ENCODE measurements around the gene HLA-DRB5.
"Not testable (repeated sequence)": the region's sequence is repeated elsewhere in the genome, so short reads cannot be mapped to it uniquely, and the experiment has no call there.

HLA-DRB5 gene

DNA sequence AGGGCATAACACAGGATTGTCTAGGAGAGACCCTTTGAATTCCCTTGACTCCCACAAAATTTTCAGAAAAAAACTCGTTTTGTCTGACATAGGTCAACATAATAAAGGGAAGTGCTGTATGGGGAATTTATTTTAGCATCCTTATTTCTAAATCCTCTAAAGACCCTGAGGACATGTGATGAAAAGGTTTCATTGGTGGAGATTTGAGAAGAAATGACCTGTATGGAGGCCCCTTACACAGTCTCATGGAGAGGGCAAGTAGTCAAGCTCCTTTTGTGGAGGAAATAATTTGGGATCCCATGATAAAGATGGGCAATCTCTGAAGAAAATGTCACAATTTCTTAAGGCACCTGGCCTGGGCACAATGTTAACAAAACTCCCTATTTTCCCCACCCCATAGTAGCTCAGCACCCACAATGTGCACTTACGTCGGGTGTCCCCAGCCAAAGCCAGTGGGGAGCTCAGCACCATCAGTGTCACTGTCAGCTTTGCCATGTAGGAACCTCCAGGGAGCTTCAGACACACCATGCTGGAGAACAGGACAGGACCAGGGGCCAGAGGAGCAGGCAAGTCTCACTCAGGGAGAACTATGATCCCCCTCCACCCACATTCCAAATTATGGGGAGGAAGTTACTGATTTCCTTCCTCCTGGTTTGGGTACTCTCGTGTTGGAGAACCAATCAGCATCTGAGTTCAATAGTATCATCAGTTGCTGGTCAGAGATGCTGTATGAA, at the start of gene HLA-DRB5:
TSS of gene HLA-DRB5 (minus strand) at position 591 of the 734 bp plus-strand sequence. CDS start at position 528, 63 bp downstream.
- DNase-seq = no peak

DNA sequence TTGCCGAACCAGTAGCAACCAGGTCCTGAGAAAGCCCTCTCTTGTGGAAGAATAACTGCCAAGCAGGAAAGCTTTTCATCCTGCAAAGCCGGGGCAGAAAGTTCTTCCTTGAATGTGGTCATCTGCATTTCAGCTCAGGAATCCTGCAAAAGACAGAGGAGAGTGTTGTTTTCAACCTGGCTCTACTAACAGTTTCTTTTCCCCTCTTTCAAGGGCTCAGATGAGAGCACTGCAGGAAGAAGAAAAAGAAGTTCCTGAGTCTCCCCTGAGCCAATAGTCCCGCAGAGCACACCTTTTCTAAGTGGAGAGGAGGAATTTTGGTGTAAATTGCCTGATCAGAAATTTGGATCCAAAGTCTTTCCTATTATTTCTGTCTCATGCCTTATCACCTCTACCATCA, 48.9 kb upstream of the HLA-DRB5 start:
- DNase-seq = no peak

DNA sequence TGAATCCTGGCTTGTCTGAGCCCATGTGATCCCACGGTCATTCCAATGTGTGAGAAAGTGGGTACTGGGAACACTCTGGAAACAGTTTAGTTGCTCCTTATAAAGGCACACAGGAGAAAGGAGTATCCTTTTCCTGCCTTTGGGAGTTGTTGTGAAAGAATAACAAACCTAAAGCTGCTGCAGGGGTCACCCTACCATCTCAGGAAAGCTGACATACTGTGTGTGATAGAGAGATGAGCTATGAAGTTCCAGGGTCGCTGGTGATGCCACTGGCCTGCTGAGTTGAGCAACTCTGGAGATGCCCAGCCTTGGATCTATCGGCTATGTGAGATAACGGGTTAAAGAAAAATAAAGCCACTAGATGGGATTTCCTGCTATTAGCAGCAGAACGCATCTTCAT, 47.4 kb upstream of the HLA-DRB5 start:
- DNase-seq = not testable (repeated sequence)

DNA sequence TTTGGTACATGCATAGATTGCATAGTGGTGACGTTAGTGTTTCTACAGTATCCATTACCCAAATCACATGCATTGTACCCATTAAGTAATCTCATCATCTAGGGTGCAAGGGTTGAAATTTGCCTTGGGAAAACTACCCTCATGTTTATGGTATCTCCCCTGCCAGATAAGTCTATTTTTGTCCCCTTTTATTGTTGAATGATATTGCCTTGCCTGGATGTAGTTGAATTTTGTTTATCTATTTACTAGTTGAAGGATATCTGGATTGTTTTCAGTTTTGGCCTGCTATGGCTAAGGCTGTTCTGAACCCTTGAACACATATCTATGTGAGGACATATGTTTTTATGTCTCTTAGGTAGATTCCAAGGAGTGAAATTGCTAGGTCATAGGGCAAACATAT, 46.2 kb upstream of the HLA-DRB5 start:
- no peak for DNase-seq

DNA sequence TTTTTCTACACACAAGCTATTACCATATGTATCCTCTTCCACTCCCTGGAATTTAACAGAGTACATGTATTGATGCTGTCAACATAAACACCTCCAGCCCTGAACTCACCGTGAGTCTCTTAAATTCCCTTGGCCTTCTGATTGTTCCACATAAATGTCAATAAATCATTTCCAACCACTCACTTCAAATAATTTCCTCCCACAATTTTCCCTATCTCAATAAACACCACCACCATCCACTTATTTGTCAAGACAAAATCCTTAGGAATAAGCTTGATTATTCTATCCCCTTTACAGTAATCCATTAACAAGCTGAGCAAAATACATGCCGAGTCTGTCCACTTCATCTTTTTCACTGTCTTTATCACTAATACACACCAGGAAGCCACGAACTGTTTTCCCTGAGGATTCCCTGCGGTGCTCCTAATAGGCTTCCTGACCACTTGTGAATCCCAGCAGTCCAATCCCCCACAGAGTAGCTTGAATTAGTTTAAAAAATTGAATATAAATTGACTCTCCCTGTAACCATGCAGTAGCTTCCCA, 40.3 kb upstream of the HLA-DRB5 start:
- DNase-seq = no peak

DNA sequence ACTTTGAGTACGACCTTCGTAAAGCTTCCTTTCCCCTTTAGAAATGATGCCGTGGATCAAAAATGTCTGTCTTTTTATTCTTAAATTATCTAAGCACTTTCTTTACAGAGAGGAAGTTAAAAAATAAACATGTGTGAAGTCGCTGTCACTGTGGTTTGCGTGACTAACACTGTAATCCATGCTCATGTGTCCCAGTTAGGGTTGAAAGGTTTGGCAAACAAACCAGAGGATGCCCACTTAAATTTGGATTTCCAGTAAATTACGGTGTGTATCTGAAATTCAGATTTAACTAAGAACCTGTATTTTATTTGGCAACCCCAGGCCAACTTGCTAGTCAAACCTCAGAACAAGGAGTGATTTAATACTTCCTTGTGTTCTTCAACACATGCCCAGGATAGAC, 38.5 kb upstream of the HLA-DRB5 start:
- DNase-seq = no peak

DNA sequence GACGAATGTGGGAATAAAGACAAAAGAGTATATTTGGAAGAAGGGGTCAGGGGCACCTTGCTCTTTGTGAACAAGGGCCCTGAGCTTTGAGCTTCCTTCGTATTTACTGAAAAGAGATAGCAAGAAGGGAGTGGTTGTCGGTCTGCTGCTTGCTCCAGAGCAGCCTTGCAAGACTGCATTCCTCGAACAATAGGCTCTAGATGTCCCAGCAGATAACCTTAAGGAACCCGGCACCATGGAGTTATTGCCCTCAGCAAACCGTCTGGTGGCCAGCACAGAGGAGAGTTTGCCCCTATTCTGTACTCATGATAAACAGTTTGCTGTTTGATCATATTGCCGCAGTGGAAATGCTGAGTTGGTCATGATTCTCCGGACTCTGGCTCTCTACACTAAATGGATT, 36.9 kb upstream of the HLA-DRB5 start:
- DNase-seq = no peak

DNA sequence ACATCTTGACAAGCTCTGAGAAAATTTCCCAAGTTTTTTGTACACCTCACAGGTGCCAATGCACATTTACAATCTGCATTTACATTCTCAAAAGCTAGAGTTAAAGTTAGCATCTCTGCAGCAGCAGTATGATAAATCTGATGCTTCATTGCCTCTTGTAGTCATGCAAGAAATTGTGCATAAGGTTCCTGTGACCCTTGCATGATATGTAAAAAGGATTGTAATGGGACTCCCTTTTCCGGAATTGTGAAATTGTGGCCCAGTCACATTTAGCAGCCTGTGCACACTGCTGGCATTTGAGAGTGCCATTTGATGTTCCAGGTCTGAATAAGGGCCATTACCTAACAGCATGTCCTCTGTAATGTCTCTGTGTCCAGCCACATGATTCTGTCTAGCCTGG, 35.4 kb upstream of the HLA-DRB5 start:
- no peak for DNase-seq

DNA sequence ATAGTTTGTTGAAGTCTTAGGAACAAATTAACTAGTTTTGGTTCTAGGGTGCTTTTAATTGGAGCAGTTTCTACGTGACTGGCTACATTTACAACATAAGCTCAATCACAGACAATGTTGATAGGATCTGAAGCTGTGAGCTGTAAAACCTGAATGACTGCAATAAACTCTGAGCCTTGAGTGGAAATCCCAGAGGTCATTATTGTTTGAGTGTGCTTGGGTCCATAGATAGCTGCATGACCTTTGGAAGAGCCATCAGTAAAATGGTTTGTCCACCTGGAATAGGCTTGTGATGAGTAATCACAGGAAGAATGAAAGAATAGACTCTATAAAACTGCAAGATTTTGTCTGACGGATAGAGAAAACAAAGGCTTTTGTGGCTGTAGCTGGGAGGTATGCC, 32.9 kb upstream of the HLA-DRB5 start:
- no peak for DNase-seq

DNA sequence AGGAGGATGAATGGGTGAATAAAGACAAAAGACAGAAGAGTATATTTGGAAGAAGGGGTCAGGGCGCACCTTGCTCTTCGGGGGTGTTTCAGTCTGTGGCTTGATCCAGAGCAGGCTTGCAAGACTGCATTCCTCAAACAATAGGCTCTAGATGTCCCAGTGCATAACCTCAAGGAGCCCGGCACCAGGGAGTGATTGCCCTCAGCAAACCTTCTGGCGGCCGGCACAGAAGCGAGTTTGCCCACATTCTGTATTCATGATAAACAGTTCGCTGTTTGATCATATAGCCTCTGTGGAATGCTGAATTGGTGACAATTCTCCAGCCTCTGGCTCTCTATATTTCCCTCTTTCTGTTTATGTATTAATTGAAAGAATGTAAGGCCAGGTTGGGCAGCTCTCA, 29.7 kb upstream of the HLA-DRB5 start:
- DNase-seq = no peak

DNA sequence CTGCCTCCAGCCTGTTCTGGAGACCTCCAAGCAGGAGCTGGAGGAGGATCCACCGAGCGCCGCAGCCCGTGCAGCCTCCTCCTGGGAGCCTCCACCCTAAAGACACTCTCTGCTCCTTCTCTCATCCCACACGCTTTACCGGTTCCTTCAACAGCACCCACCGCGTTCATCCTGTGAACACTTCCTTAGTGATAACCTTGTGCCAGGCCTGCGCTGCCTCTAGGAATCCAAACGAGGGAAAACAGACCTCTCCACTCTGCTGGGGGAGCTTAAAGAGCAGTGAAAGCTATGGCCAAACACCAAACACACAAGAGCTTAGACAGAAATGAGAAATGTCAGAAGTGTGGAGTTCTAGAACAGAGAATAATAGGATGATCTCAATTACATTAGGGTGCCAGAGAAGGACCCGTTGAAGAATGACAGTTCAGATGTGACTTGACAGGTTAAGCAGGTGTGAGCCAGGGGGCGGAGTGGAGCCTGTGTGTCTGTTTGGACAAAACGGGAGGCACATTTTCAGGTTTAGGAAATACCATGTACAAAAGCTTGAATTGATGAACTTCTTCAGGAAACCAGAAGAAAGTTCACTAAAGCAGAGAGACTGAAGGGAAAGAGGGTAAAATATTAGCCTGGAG, 28.5 kb upstream of the HLA-DRB5 start:
- no peak for DNase-seq

DNA sequence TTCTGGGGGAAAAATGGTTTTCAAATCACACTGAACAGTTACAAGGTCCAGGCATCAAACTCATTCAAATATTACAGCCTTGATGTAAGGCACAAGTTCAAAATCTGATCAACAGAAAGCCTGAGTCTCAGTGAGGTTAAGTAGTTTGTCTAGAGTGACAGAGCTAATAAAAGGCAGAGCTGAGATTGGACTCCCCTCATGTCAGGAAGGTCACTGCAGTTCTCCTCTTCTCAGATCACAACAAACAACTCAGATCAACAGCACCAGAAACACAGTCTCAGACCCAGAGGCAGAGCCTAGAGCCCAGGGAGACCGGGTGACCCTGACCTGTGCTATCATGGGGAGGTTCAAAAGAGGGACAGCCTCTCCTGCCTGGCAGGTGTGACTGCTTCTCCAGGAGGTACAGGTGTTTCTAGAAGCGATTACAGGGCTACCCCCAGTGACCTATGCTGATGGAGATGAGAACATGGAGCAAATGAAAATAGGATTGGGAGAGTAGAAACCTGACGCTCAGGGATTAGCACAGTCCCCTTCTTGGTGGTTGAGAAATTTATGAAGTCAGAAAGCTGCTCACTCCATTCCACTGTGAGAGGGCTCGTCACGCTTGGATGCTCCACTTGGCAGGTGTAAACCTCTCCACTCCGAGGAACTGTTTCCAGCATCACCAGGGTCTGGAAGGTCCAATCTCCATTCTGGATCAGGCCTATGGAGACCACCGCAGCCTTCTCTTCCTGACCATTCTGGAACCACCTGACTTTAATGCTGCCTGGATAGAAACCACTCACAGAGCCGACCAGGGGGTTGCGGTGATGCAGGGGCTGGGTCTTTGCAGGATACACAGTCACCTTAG, 24.3 kb upstream of the HLA-DRB5 start:
- DNase-seq = no peak

DNA sequence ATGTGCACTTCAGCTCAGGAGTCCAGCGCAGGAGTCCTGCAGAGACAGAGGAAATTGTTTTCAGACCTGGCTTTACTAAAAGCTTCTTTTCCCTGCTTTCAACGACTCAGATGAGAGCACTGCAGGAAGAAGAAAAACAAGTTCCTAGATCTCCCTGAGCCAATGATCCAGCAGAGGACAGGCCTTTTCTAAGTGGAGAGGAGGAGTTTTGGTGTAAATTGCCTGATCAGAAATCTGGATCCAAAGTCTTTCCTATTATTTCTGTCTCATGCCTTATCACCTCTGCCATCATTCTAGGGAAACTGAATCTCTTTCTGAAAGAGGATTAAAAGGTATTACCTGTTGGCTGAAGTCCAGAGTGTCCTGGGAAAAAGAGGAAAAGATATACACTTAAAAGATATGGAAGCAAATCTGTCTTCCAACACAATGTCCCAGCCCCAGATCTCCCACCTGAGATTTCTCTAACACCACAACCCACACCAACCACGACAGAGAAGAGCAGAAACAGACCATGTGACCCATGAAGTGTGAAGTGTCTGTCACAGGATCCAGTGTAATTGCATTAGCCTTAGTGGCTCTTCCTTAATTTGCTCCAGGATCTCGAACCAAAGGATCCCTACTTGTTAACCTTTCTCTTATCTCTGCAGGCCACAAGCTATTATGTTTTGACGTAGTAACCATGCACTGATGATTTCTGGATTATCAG, 23.1 kb upstream of the HLA-DRB5 start:
- no peak for DNase-seq

DNA sequence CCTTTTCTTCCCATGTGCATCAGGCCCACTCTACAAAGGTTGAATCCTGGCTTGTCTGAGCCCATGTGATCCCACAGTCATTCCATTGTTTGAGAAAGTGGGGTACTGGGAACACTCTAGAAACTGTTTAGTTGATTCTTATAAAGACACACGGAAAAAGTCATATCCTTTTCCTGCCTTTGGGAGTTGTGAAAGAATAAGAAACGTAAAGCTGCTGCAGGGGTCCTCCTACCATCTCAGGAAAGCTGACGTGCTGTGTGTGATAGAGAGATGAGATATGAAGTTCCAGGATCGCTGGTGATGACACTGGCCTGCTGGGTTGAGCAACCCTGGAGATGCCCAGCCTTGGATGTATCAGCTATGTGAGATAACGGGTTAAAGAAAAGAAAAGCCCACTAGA, 21.3 kb upstream of the HLA-DRB5 start:
- no peak for DNase-seq

DNA sequence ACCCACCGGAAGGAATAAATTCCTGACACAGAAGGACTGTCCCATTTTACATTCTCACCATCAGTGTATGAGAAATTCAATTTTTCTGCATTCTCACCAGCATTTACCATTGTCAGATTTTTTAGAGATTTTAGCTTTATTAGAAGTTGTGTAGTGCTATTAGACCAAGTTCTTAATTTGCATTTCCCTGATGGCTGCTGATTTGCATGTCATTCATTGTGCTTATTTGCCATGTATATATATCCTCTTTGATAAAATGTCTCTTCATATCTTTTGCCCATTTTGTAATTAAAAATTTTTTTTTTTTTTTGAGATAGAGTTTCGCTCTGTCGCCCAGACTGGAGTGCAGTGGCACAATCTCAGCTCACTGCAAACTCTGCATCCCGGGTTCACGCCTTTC, 9.8 kb upstream of the HLA-DRB5 start:
- no peak for DNase-seq

DNA sequence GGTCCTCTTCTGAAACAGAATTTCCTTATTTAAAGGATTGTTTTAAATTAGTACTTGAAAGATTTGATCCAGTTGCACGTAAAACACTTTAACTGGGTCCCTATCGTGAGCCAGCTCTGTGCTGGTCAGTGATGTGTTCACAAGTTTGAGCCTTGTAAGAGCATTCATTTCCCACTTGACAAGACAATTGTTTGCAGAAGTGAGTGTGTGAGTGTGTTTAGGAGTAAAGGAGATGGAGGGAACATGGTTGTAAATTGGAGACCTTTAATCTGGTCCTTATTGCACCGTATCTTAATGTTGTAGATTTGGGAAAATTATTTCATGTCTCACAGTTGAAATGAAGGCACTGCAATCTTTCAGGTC, 325 bp upstream of the HLA-DRB5 start:
- not testable (repeated sequence) for DNase-seq

DNA sequence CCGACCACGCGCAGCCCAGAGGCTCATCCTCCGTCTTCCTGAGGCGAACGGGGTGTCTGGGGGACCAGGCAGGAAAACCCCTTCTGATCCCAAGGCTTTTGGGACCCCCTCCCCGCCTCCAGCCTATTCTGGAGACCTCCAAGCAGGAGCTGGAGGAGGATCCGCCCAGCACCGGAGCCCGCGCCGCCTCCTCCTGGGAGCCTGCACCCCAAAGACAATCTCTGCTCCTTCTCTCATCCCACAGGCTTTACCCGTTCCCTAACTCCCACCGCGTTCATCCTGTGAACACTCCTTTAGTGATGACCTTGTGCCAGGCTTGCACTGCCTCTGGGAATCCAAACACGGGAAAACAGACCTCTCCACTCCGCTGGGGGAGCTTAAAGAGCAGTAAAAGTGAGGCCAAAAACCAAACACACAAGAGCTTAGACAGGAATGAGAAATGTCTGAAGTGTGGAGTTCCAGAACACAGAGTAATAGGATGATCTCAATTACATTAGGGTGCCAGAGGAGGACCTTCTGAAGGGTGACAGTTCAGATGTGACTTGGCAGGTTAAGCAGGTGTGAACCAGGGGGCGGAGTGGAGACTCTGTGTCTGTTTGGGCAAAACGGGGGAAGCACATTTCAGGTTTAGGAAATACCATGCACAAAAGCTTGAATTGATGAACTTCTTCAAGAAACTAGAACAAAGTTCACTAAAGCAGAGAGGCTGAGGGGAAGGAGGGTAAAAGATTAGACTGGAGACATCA, 7.6 kb downstream of the HLA-DRB5 start:
- DNase-seq = no peak

DNA sequence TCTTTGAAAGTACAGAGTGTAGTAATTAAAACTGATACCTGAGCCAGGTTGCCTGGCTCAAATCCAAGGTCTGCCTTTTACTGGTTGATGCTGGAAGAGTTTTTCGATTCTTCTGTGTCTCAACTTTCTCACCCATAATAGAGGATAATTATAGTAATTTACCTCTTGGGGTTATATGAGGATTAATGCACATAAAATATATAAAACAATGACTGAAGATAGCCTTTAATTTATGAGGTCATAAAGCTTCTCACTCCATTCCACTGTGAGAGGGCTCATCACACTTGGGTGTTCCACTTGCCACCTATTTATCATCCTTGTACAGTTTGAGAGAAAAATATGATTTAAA, 10.2 kb downstream of the HLA-DRB5 start:
- no peak for DNase-seq

DNA sequence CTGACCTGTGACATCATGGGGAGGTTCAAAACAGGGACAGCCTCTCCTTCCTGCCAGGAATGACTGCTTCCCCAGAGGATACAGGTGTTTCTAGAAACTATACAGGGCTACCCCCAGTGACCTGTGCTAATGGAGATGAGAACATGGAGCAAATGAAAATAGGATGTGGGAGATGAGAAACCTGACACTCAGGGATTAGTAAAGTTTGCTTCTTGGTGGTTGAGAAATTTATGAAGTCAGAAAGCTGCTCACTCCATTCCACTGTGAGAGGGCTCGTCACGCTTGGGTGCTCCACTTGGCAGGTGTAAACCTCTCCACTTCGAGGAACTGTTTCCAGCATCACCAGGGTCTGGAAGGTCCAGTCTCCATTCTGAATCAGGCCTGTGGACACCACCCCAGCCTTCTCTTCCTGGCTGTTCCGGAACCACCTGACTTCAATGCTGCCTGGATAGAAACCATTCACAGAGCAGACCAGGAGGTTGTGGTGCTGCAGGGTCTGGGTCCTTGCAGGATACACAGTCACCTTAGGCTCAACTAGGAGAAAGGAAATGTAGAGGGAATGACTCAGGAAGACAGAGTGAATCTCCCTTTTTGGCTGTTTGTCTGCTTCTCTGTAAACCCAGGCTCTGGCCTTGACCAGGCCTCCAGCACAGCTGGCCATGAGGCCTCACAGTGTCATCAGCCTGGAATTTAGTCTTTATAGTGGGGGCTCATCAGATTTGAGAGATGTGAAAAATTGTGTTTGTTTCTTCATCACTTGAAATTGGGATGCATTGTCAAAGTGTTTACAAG, 10.8 kb downstream of the HLA-DRB5 start:
- no peak for DNase-seq

DNA sequence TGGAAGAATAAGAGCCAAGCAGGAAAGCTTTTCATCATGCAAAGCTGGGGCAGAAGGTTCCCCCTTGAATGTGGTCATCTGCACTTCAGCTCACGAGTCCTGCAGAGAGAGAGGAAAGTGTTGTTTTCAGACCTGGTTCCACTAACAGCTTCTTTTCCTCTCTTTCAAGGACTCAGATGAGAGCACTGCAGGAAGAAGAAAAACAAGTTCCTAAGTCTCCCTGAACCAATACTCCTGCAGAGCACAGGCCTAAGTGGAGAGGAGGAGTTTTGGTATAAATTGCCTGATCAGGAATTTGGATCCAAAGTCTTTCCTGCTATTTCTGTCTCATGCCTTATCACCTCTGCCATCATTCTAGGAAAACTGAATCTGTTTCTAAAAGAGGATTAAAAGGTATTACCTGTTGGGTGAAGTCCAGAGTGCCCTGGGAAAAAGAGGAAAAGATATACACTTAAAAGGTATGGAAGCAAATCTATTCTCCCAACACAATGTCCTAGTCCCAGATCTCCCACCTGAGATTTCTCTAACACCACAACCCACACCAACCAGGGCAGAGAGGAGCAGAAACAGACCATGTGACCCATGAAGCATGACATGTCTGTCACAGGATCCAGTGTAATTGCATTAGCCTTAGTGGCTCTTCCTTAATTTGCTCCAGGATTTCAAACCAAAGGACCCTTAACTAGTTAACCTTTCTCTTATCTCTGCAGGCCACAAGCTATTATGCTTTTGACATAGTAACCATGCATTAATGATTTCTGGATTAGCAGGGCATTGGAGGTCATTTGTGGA, 12.2 kb downstream of the HLA-DRB5 start:
- DNase-seq = no peak

DNA sequence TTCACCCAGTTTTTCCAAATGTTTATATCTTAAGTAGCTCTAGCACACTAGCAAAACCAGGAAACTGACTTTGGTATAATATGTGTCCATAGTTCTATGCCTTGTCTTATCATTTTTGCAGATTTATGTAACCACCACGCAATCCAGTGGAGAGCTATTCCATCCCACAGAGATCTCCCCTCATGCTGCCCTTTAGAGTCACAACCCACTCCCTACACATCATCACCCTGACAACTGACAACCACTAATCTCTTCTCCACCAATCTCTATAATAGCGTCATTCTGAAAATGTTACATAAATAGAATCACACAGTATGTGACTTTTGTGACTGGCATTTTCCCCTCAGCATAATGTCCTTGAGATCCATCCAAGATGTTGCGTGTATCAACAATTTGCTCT, 29.1 kb downstream of the HLA-DRB5 start:
- no peak for DNase-seq
